ENCODE data around the gene CDK19.

GRCh38 chr6:110645685-110646418 is 169.4 kb downstream of the CDK19 start:
- TF ChIP-seq POLR2A (IDR thresholded peaks at IDR 0.05): no peak
- TF ChIP-seq, protein P1, sequence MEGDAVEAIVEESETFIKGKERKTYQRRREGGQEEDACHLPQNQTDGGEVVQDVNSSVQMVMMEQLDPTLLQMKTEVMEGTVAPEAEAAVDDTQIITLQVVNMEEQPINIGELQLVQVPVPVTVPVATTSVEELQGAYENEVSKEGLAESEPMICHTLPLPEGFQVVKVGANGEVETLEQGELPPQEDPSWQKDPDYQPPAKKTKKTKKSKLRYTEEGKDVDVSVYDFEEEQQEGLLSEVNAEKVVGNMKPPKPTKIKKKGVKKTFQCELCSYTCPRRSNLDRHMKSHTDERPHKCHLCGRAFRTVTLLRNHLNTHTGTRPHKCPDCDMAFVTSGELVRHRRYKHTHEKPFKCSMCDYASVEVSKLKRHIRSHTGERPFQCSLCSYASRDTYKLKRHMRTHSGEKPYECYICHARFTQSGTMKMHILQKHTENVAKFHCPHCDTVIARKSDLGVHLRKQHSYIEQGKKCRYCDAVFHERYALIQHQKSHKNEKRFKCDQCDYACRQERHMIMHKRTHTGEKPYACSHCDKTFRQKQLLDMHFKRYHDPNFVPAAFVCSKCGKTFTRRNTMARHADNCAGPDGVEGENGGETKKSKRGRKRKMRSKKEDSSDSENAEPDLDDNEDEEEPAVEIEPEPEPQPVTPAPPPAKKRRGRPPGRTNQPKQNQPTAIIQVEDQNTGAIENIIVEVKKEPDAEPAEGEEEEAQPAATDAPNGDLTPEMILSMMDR (IDR thresholded peaks at IDR 0.05): no peak

Data from adrenal gland (tissue), 5 donors.